GM06990 (cell line): Measurements from ENCODE around the gene ARL14EPL.
A peak's percentile ranks its signal among the peaks of the same experiment; 100 is the strongest.

Experiments used
- DNase-seq: peaks from one replicate; pipeline ENCODE4 v3.0.0-alpha.2; 2011; ENCODE audit not compliant: insufficient read length; ENCODE audit errors: extremely low read depth
- H3K27me3 ChIP-seq: replicated peaks from 2 replicates; pipeline ENCODE4 v1.6.0; 2011; ENCODE audit warnings: low read length; ENCODE audit not compliant: control insufficient read depth, insufficient read depth
- H3K36me3 ChIP-seq: 2 replicates; pipeline ENCODE4 v1.5.1; 2011; ENCODE audit warnings: low read length; ENCODE audit not compliant: control insufficient read depth, insufficient read depth
- H3K4me3 ChIP-seq: replicated peaks from 2 replicates; pipeline ENCODE4 v1.5.1; 2011; ENCODE audit warnings: low read depth, mild to moderate bottlenecking, control low read depth, low read length
- TF ChIP-seq, protein P1 (sequence below): IDR thresholded peaks from 2 replicates; pipeline ENCODE4 v1.5.1; 2011; ENCODE audit warnings: low read length, control low read depth, mild to moderate bottlenecking, inconsistent platforms; ENCODE audit not compliant: insufficient read depth, poor library complexity, severe bottlenecking

Gene ARL14EPL

DNA sequence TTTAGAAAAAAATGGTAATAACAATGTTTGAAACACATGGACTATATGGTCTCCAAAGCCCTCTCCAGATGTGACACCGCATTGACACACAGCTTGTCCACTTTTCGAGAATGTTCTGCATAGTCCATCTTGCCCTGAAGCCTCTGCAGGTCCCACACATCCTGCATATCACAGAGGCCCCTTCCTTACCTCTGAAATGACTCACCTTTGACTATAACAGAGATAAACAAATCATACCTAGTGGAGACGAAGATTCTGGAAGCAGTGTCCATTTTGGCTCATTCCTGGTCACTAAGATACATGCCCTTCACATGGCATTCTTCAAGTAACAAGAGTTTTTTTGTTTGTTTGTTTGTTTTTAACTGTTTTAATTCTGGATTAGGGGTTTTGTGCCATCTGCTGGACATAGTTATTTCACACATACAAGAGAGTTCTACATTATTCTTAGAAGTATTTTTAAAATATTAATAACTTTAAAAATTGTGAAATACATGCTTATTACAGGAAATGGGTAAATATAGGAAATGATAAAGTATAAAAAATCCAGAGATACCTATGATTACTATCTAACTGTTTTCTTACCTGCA lies 5.1 kb downstream of the ARL14EPL start:
- no peaks in the 10 kb centered on the region for H3K27me3 ChIP-seq
- TF ChIP-seq, protein P1, sequence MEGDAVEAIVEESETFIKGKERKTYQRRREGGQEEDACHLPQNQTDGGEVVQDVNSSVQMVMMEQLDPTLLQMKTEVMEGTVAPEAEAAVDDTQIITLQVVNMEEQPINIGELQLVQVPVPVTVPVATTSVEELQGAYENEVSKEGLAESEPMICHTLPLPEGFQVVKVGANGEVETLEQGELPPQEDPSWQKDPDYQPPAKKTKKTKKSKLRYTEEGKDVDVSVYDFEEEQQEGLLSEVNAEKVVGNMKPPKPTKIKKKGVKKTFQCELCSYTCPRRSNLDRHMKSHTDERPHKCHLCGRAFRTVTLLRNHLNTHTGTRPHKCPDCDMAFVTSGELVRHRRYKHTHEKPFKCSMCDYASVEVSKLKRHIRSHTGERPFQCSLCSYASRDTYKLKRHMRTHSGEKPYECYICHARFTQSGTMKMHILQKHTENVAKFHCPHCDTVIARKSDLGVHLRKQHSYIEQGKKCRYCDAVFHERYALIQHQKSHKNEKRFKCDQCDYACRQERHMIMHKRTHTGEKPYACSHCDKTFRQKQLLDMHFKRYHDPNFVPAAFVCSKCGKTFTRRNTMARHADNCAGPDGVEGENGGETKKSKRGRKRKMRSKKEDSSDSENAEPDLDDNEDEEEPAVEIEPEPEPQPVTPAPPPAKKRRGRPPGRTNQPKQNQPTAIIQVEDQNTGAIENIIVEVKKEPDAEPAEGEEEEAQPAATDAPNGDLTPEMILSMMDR, result peak; percentile 9
- no peaks in the 10 kb centered on the region for H3K36me3 ChIP-seq
- DNase-seq, result no peak
- H3K4me3 ChIP-seq, result no peak overlapping the region

DNA sequence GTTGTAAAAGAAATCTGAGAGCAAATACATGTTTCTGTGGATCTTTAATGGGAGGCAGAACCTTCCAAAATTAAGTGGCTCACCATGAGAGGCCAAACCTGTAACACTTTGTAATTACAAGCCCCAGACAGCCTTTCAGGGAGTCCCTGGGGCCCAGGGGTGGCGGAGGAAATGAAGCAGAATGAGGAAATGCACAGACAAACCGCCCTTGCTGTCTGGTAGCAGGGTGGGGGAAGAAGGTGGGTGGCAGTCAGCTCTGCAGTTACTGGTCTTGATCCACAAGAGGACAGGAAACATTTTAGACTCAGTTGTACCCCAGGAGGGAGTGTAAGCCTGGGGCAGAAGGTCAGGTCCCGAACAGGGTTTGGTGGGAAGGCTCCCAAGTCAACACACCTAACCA lies 6.5 kb downstream of the ARL14EPL start:
- DNase-seq, result peak; percentile 36
- H3K4me3 ChIP-seq, result no peak overlapping the region

DNA sequence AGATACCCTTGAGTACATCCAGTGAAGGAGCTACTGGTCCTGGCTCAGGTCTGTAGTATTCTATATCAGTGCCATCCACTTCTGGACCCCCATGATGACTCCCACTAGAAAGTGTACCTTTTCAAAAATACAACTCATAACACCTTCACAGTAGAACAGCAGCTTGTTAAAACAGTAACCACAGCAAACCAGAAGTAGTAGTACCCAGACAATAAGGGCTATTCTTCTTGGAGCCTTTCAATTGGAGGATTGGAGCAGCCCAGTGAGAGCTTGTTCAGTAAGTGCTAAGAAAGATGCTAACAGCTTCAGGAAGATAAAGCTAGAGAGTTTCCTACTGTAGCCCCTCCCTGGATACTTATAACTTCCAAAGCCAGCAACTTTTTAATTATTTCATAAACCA lies 10.1 kb downstream of the ARL14EPL start:
- DNase-seq, result no peak
- Histone ChIP-seq H3K27me3 (no peaks in the 10 kb centered on the region), H3K36me3 (no peaks in the 10 kb centered on the region), H3K4me3 (no peak overlapping the region)
- TF ChIP-seq, protein P1, result no peak

More for the DNA sequence above, 6.5 kb downstream of the ARL14EPL start:
- Histone ChIP-seq H3K27me3 (no peaks in the 10 kb centered on the region), H3K36me3 (no peaks in the 10 kb centered on the region)
- TF ChIP-seq, protein P1, result no peak

DNA sequence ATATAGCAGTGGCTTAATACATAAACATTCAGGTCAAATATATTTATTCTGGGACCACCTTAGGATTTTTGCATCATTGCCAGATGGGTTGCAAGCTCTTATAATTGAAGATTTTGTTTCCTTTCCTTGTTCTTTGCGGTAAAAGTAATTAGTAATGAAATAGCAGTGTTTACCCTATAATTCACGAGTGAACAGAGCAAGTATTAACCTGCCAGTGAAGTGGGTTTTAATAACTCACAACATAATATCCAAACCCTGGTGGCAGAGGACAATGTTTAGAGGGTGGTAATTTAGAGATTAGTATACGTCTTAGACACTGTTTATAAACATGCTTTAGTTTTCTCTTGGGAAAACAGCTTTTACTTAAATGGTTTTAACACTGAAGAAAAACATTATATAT lies 11.8 kb downstream of the ARL14EPL start:
- TF ChIP-seq, protein P1, result no peak
- Histone ChIP-seq H3K36me3 (no peaks in the 10 kb centered on the region), H3K4me3 (no peak overlapping the region), H3K27me3 (no peaks in the 10 kb centered on the region)
- DNase-seq, result no peak

DNA sequence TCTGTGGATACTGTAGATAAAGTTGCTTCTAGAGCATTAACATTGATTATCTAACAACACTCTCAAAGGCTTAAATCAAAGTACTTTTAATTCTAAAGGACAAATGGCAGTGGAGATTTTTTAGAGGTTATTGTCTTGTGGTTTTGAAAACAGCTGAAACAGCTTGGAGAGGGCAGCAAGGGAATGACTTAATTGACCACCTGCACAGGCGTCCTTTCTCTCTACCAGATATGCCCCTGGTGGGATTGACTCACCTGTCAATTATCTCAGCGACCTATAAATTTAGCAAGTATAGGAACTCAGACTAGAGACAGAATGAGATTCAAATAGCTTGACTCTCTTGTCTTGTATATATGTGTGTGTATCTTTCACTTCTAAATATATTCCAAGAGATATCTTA lies 13.5 kb downstream of the ARL14EPL start:
- TF ChIP-seq, protein P1, result no peak
- Histone ChIP-seq H3K27me3 (no peaks in the 10 kb centered on the region), H3K4me3 (no peak overlapping the region), H3K36me3 (no peaks in the 10 kb centered on the region)
- DNase-seq, result no peak

DNA sequence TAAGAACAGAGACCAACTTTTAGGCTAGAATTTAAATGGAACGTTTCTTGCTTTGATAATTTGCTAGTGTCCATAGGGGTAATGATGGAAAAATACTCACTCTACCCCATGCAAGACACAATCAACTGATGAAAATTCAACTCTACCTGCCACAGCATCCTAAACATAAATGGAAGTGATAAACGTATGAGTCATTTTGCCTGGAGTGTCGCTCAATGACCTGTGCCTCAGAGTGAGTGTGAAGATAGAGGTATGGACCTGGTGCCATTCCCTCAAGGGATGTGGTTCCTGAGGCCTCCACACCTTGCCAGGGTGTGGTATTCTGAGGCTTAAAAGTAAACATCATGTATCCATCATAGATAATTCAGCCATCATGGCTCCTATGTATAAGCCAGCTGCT lies 14.0 kb downstream of the ARL14EPL start:
- TF ChIP-seq, protein P1, result no peak
- no peak for DNase-seq
- no peaks in the 10 kb centered on the region for H3K27me3 ChIP-seq
- H3K36me3 ChIP-seq, result no peaks in the 10 kb centered on the region
- no peak overlapping the region for H3K4me3 ChIP-seq
